ENCODE measurements around the gene MAGI3.

Gene MAGI3

GRCh38 chr1:113444857-113445256 lies 54.5 kb downstream of the MAGI3 start:
- TF ChIP-seq, protein P1, sequence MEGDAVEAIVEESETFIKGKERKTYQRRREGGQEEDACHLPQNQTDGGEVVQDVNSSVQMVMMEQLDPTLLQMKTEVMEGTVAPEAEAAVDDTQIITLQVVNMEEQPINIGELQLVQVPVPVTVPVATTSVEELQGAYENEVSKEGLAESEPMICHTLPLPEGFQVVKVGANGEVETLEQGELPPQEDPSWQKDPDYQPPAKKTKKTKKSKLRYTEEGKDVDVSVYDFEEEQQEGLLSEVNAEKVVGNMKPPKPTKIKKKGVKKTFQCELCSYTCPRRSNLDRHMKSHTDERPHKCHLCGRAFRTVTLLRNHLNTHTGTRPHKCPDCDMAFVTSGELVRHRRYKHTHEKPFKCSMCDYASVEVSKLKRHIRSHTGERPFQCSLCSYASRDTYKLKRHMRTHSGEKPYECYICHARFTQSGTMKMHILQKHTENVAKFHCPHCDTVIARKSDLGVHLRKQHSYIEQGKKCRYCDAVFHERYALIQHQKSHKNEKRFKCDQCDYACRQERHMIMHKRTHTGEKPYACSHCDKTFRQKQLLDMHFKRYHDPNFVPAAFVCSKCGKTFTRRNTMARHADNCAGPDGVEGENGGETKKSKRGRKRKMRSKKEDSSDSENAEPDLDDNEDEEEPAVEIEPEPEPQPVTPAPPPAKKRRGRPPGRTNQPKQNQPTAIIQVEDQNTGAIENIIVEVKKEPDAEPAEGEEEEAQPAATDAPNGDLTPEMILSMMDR (IDR thresholded peaks at IDR 0.05; ENCODE audit: insufficient read depth, missing control alignments) = no peak
- FAIRE-seq = no peak
- no peak for DNase-seq (ENCODE audit: insufficient read length, low spot score)

- FAIRE-seq (no peak), DNase-seq (ENCODE audit: insufficient read length, low spot score) (no peak)
- TF ChIP-seq, protein P1 (IDR thresholded peaks at IDR 0.05; ENCODE audit: insufficient read depth, missing control alignments) = no peak
These were observed 61.4 kb downstream of the MAGI3 start for GRCh38 chr1:113451710-113452109.

DNA sequence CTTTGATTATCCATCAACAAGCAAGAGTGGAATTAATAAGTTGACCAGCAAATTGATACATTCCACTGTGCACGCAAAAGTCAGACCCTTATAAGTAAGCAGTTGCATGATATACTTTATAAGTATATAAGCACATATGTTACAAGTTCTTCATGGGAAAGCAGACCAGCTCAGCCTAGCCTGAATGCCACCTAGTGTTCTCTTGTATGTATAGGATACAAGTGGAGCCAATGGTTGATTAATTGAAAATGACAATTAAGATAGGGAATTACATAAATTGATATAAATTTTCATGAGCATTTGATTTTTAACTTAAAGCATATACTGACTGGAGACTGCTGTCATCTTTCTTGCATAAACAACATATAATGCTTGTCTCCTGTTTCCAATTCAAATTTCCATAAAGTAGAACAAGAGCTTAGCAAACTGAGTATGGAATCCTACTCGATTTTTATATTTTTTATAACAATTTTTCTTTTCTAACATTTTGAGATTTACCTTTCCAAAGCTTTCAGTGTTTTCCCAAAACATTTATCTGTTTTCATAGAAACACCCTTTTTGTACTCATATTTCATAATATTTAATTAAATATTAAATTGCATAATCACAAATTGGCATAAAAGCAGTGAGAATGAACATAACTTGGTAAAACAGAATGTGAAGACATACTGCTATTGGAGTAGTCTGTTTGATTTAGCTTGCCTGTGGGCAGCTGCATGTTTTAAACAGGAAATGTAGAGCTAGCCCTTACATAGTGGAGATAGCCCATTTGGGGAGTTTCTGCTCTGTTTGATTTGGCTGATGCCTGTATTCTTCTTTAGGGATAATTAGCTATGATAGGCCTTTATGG lies 62.8 kb downstream of the MAGI3 start:
- FAIRE-seq = no peak

GRCh38 chr1:113453771-113454083 lies 63.4 kb downstream of the MAGI3 start:
- TF ChIP-seq, protein P1 (IDR thresholded peaks at IDR 0.05; ENCODE audit: insufficient read depth, missing control alignments) = no peak
- FAIRE-seq (no peak), DNase-seq (ENCODE audit: insufficient read length, low spot score) (no peak)

More for the DNA sequence above, 62.8 kb downstream of the MAGI3 start:
- TF ChIP-seq, protein P1 (IDR thresholded peaks at IDR 0.05; ENCODE audit: insufficient read depth, missing control alignments) = peak; percentile 49
- no peak for DNase-seq (ENCODE audit: insufficient read length, low spot score)

DNA sequence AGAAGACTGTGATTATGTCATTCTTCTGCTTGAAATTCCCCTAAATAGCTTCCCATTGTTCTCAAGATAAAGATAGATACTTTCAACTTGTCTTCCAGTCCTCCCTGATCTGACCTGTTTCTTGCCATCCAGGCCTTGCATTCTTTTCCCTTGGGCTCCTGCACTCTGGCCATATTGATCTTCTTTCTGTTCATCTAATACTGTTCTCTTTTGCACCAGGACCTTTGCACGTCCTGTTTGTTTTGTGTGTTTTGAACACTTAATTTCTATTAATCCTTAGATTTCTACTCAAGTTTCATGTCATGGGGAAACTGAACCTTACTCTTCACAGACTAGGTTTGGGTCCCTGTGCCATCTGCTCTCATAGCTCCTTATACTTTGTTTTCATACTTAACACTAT lies 65.1 kb downstream of the MAGI3 start:
- TF ChIP-seq, protein P1 (IDR thresholded peaks at IDR 0.05; ENCODE audit: insufficient read depth, missing control alignments) = no peak
- FAIRE-seq = no peak
- no peak for DNase-seq (ENCODE audit: insufficient read length, low spot score)

DNA sequence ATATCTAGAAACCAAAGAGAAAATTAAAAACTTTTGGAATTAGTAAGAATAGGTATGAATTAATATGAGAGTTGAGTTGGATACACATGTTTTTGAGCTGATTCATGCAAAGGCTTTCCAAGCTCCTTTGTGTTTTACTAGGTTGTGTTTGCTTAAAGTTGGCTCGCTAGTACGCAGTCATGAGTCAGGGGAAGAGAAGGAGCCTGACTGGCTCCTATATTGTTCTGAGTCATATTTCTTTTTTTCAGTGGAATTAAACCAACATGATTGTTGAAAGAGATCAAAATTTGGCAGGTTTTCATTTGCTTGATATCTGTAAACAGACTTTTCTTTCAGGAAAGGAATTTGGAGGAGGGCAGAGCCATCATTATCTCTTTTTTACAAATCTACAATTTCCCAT lies 66.7 kb downstream of the MAGI3 start:
- FAIRE-seq (no peak), DNase-seq (ENCODE audit: insufficient read length, low spot score) (no peak)
- TF ChIP-seq, protein P1 (IDR thresholded peaks at IDR 0.05; ENCODE audit: insufficient read depth, missing control alignments) = no peak

DNA sequence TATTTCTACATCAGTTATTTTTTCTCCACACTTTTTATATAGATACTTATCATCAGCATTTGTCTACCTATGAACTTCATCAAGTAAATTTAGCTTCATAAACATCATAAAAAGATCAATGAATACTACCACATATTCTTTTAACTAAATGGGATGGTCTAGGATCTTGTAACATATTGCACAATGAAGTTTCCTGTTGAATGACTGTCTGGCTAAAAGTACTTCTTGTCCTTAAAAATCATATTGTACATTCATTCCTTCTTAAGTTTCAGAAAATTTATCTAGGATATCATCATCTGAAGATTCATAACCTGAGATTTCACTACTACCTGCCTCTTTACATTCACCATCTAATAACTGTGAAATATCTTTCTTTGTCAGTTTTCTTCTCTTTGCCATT lies 69.0 kb downstream of the MAGI3 start:
- TF ChIP-seq, protein P1 (IDR thresholded peaks at IDR 0.05; ENCODE audit: insufficient read depth, missing control alignments) = no peak
- DNase-seq (ENCODE audit: insufficient read length, low spot score) (no peak), FAIRE-seq (peak; percentile 35)

All from D721Med (cell line).